OCI-LY7 (cell line): Measurements from ENCODE around the gene ATP2C2. TPM values are rescaled to one million over a fixed set of nuclear protein-coding genes. Genes with fewer than 3 reads are reported as not detected.

ENCODE experiments used
- BruUV-seq: library from RNA; stranded (reverse); fragments of 400-500 nt; replicated peaks from 2 replicates; lab custom pipeline; 2021; lab: Mats Ljungman, UMichigan
- CTCF ChIA-PET: fragments of 300-600 bp; sonication (Branson Sonifier 250); formaldehyde crosslinking; loops from one replicate; lab custom pipeline; 2022; ENCODE audit warnings: antibody characterized with exemption; ENCODE audit not compliant: unreplicated experiment; lab: Charles Lee
- POLR2A ChIA-PET: fragments of 300-600 bp; sonication (Branson Sonifier 250); formaldehyde crosslinking; loops from one replicate; lab custom pipeline; 2022; ENCODE audit warnings: antibody characterized with exemption; lab: Charles Lee
- DNase-seq: peaks from one replicate; pipeline ENCODE4 v3.0.0-alpha.2; 2015; ENCODE audit warnings: low spot score
- H2AFZ ChIP-seq: fragments of 200-600 bp; sonication (generic), shearing (Covaris generic); 2 replicates; pipeline ENCODE4 v1.6.1; 2014; ENCODE audit warnings: mild to moderate bottlenecking, antibody characterized with exemption, low read length, moderate library complexity
- H3K27ac ChIP-seq: fragments of 200-600 bp; sonication (generic); 2 replicates; pipeline ENCODE4 v1.5.1; 2014; ENCODE audit warnings: mixed run types, low read depth, mild to moderate bottlenecking, moderate library complexity, low read length, inconsistent platforms; ENCODE audit not compliant: poor library complexity, severe bottlenecking
- H3K36me3 ChIP-seq: fragments of 200-600 bp; sonication (generic); 2 replicates; pipeline ENCODE4 v1.6.1; 2014; ENCODE audit warnings: mild to moderate bottlenecking, antibody characterized with exemption, low read length, moderate library complexity, mixed read lengths; ENCODE audit not compliant: insufficient read depth
- H3K4me1 ChIP-seq: fragments of 200-600 bp; sonication (generic); 2 replicates; pipeline ENCODE4 v1.5.1; 2014; ENCODE audit warnings: mild to moderate bottlenecking, low read length; ENCODE audit not compliant: insufficient read depth, poor library complexity, severe bottlenecking
- H3K4me2 ChIP-seq: fragments of 200-600 bp; sonication (generic); 2 replicates; pipeline ENCODE4 v1.6.1; 2014; ENCODE audit warnings: mild to moderate bottlenecking, low read length
- H3K4me3 ChIP-seq: fragments of 200-600 bp; sonication (generic); 2 replicates; pipeline ENCODE4 v1.5.1; 2014; ENCODE audit warnings: mild to moderate bottlenecking, low read depth, low read length; ENCODE audit not compliant: poor library complexity, severe bottlenecking
- H3K79me2 ChIP-seq: fragments of 200-600 bp; sonication (generic); 2 replicates; pipeline ENCODE4 v1.6.1; 2016; ENCODE audit warnings: low read depth, mild to moderate bottlenecking, low read length, moderate library complexity, mixed read lengths; ENCODE audit not compliant: insufficient read depth
- H3K9me2 ChIP-seq: fragments of 200-600 bp; sonication (generic); 2 replicates; pipeline ENCODE4 v1.6.1; 2016; ENCODE audit warnings: mild to moderate bottlenecking, low read length, mixed read lengths; ENCODE audit not compliant: insufficient read depth
- H3K9me3 ChIP-seq: fragments of 200-600 bp; sonication (generic); 2 replicates; pipeline ENCODE4 v1.6.1; 2014; ENCODE audit warnings: mild to moderate bottlenecking, mixed run types, low read length, mixed read lengths
- H4K20me1 ChIP-seq: fragments of 200-600 bp; sonication (generic); 2 replicates; pipeline ENCODE4 v1.6.1; 2014; ENCODE audit warnings: mild to moderate bottlenecking, antibody characterized with exemption, low read length, moderate library complexity, mixed read lengths; ENCODE audit not compliant: insufficient read depth
- EZH2phosphoT487 ChIP-seq: fragments of 200-600 bp; sonication (generic); IDR thresholded peaks from 2 replicates; pipeline ENCODE4 v1.6.1; 2018; ENCODE audit warnings: low read depth, borderline replicate concordance, mild to moderate bottlenecking, mixed run types, antibody characterized with exemption, low read length, moderate library complexity, mixed read lengths
- intact Hi-C: fragments of 100-400 bp; cut with micrococcal nuclease; formaldehyde crosslinking; loops from one replicate; pipeline ENCODE4 v1.10.0; 2022; ENCODE audit not compliant: unreplicated experiment
- total RNA-seq, 2 experiments: library from RNA; depleted of rRNA in 1 of 2; stranded (reverse); fragments of >200 nt in 1 of 2; shearing (Covaris generic) in 1 of 2; gene quantifications; 2 replicates each; pipeline ENCODE4 v1.2.3, GENCODE V29; 2014 to 2022
- TF ChIP-seq, protein P1 (sequence below): fragments of 200-600 bp; sonication (generic); conservative IDR thresholded peaks from 2 replicates; pipeline ENCODE4 v1.5.1; 2014; ENCODE audit warnings: mild to moderate bottlenecking, antibody characterized with exemption, low read length, moderate library complexity, mixed read lengths

Gene ATP2C2
- total RNA-seq, 2 experiments from 2014 or later: 0.66 TPM; not detected in 1

GRCh38 chr16:84414789-84415326 is 46.5 kb downstream of the ATP2C2 start:
- no peak for DNase-seq
- ChIA-PET CTCF (no interaction called here), POLR2A (no interaction called here)
- Histone ChIP-seq H3K36me3 (no peaks in the 10 kb centered on the region), H2AFZ (no peak overlapping the region), H3K9me2 (no peaks in the 10 kb centered on the region), H3K79me2 (no peaks in the 10 kb centered on the region), H3K9me3 (no peaks in the 10 kb centered on the region), H3K27ac (no peak overlapping the region), H4K20me1 (no peaks in the 10 kb centered on the region), H3K4me1 (no peaks in the 10 kb centered on the region), H3K4me2 (no peak overlapping the region), H3K4me3 (no peak overlapping the region)
- TF ChIP-seq, protein P1, sequence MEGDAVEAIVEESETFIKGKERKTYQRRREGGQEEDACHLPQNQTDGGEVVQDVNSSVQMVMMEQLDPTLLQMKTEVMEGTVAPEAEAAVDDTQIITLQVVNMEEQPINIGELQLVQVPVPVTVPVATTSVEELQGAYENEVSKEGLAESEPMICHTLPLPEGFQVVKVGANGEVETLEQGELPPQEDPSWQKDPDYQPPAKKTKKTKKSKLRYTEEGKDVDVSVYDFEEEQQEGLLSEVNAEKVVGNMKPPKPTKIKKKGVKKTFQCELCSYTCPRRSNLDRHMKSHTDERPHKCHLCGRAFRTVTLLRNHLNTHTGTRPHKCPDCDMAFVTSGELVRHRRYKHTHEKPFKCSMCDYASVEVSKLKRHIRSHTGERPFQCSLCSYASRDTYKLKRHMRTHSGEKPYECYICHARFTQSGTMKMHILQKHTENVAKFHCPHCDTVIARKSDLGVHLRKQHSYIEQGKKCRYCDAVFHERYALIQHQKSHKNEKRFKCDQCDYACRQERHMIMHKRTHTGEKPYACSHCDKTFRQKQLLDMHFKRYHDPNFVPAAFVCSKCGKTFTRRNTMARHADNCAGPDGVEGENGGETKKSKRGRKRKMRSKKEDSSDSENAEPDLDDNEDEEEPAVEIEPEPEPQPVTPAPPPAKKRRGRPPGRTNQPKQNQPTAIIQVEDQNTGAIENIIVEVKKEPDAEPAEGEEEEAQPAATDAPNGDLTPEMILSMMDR: no peak
- no peak for TF ChIP-seq EZH2phosphoT487
- BruUV-seq: no TSS peak
- intact Hi-C loops: no loop called here

DNA sequence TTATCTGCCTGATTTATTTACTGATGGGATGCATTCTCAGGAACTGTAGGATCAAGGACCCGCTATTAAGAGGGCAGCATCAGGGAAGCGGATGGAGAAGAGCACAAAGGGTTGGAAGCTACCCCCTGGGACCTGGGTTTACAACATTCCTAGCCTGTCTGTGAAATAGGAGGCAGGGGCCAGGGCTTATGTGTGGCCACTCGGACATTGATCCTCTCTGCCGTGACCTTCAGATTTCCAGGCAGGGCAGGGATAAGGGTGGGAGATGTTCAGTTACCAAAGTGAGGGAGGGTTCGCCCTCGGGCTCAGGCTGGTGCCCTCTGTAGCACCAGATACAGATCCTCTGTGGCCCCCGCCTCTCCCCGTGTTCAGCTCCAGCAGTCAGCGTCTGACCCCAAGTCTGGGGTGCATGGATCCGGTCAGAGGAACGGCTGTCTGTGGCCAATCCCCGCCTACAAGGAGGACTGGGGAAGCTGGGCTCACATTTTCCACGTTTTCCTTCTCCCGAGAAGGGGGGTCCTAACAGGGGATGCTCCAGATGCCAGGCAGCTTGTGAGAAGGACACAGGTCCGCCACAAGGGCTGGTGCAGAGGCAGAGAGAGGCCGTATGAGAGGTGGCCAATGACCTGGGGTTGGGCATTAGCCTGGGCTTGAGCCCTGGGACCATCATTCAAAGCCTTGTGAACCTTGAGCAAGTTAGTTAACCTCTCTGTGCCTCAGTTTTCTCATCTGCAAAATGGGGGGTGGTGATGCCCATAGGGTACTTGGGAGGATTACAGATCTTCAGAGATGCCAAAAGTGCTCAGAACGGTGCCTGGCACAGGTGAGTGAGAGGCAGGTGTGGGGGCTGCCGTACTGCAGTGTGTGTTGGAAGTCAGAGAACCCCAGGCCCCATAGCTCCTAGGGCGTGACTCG is 48.3 kb downstream of the ATP2C2 start:
- H3K27ac ChIP-seq: no peak overlapping the region
- no peaks in the 10 kb centered on the region for H3K9me2 ChIP-seq
- BruUV-seq: no TSS peak
- H3K4me3 ChIP-seq: no peak overlapping the region
- no peak overlapping the region for H2AFZ ChIP-seq
- H4K20me1 ChIP-seq: no peaks in the 10 kb centered on the region
- no peak overlapping the region for H3K4me2 ChIP-seq
- H3K9me3 ChIP-seq: no peaks in the 10 kb centered on the region
- POLR2A ChIA-PET: interaction anchor here (0.9 kb wide), 1 partner anchor 15 kb away, joined by 6 read pairs; no protein-coding TSS in a partner anchor
- H3K79me2 ChIP-seq: no peaks in the 10 kb centered on the region
- DNase-seq: no peak
- intact Hi-C loops: no loop called here
- CTCF ChIA-PET: no interaction called here
- H3K4me1 ChIP-seq: peaks cover 4% of the 10 kb centered on the region
- TF ChIP-seq, protein P1: no peak
- no peak for TF ChIP-seq EZH2phosphoT487
- H3K36me3 ChIP-seq: no peaks in the 10 kb centered on the region
